K562 (cell line): ENCODE measurements around the gene IL31. TPM values are rescaled to one million over a fixed set of nuclear protein-coding genes. Genes with fewer than 3 reads are reported as not detected.
"Not testable (repeated sequence)": the region's sequence is repeated elsewhere in the genome, so short reads cannot be mapped to it uniquely, and the experiment has no call there.

ENCODE experiments used
- ATAC-seq: fragments of 200-7000 bp; cut with Tn5 transposase; 3 replicates; pipeline ENCODE4 v1.9.1; 2020; ENCODE audit warnings: moderate library complexity
- BruUV-seq: library from RNA; stranded (reverse); fragments of 400-500 nt; replicated peaks from 2 replicates; lab custom pipeline; 2021; lab: Mats Ljungman, UMichigan
- CTCF ChIA-PET: fragments of 300-600 bp; formaldehyde crosslinking; extraction: SDS; loops from one replicate; lab custom pipeline; 2021; ENCODE audit warnings: low intra/inter-chr PET ratio; lab: Yijun Ruan, JAX
- POLR2A ChIA-PET: fragments of 300-600, 350-650 bp; sonication (Branson Sonifier 250); formaldehyde crosslinking; extraction: SDS; loops from one replicate; lab custom pipeline; 2021; ENCODE audit warnings: antibody characterized with exemption, inconsistent platforms; lab: Yijun Ruan, JAX
- DNase-seq, 4 experiments: peaks; one replicate each; pipeline versions ENCODE4 v3.0.0 to v3.0.0-alpha.2; 2011 to 2018; ENCODE audit warnings: low spot score in 3 of 4, mixed read lengths in 3 of 4; ENCODE audit errors: extremely low read depth in 1 of 4
- FAIRE-seq: peaks from 2 replicates; lab custom pipeline; 2011; peaks lifted over from hg19 to GRCh38; lab: Jason Lieb, UNC
- H2AFZ ChIP-seq: 2 replicates; pipeline ENCODE4 v1.6.0; 2011; ENCODE audit warnings: low read depth, low read length, control low read depth, inconsistent platforms
- H3K27ac ChIP-seq: fragments of 200-600 bp; 3 replicates; pipeline ENCODE4 v1.8.0; 2011; ENCODE audit warnings: low read depth, mild to moderate bottlenecking, control low read depth, inconsistent platforms, low read length, moderate library complexity, mixed read lengths; ENCODE audit errors: extremely low read depth
- H3K27me3 ChIP-seq, 2 experiments: fragments of 300-600 bp in 1 of 2; 2 replicates in 1 of 2; 3 replicates in 1 of 2; pipeline versions ENCODE4 v1.6.0 to v1.8.0; 2011; ENCODE audit warnings: inconsistent platforms in 2 of 2, low read length in 2 of 2, mild to moderate bottlenecking in 1 of 2, mixed read lengths in 1 of 2, moderate library complexity in 1 of 2; ENCODE audit not compliant: control insufficient read depth in 2 of 2, insufficient read depth in 2 of 2
- H3K36me3 ChIP-seq: fragments of 300-600 bp; 3 replicates; pipeline ENCODE4 v1.8.0; 2011; ENCODE audit warnings: mild to moderate bottlenecking, low read length, inconsistent platforms; ENCODE audit not compliant: control insufficient read depth, insufficient read depth
- H3K4me1 ChIP-seq, 2 experiments: fragments of 200-600 bp in 1 of 2; replicated peaks in 1 of 2; 2 replicates in 1 of 2; 3 replicates in 1 of 2; pipeline versions ENCODE4 v1.5.1 to v1.8.0; 2011; ENCODE audit warnings: inconsistent platforms in 2 of 2, low read length in 2 of 2, mild to moderate bottlenecking in 1 of 2, mixed read lengths in 1 of 2, moderate library complexity in 1 of 2; ENCODE audit not compliant: control insufficient read depth in 2 of 2, insufficient read depth in 2 of 2
- H3K4me2 ChIP-seq: 2 replicates; pipeline ENCODE4 v1.6.1; 2011; ENCODE audit warnings: low read length, control low read depth, inconsistent platforms, mixed read lengths; ENCODE audit not compliant: insufficient read depth
- H3K4me3 ChIP-seq: fragments of 200-600 bp; sonication (generic), shearing (Covaris generic); 2 replicates; pipeline ENCODE4 v1.5.1; 2016; ENCODE audit warnings: control low read depth, inconsistent platforms
- H3K79me2 ChIP-seq: fragments of 200-600 bp; 3 replicates; pipeline ENCODE4 v1.8.0; 2011; ENCODE audit warnings: low read length, inconsistent platforms; ENCODE audit not compliant: control insufficient read depth, insufficient read depth
- H3K9ac ChIP-seq, 2 experiments: 2 replicates each; pipeline versions ENCODE4 v1.6.0 to v1.6.1; 2011; ENCODE audit warnings: low read depth in 2 of 2, low read length in 2 of 2, control low read depth in 1 of 2, inconsistent platforms in 1 of 2, mild to moderate bottlenecking in 1 of 2, mixed read lengths in 1 of 2; ENCODE audit not compliant: insufficient read depth in 1 of 2
- H3K9me1 ChIP-seq: one replicate; pipeline ENCODE4 v1.6.0; 2011; ENCODE audit warnings: inconsistent platforms, mild to moderate bottlenecking, low read length, moderate library complexity; ENCODE audit not compliant: control insufficient read depth, insufficient read depth
- H3K9me3 ChIP-seq: replicated peaks from 2 replicates; pipeline ENCODE4 v1.5.1; 2011; ENCODE audit warnings: low read depth, low read length, inconsistent platforms; ENCODE audit not compliant: control insufficient read depth, insufficient read depth
- H4K20me1 ChIP-seq: replicated peaks from 2 replicates; pipeline ENCODE4 v1.6.1; 2011; ENCODE audit warnings: low read length, inconsistent platforms, mixed read lengths; ENCODE audit not compliant: control insufficient read depth, insufficient read depth
- WGBS: fragments of 100-300 bp; shearing (Covaris generic); methylation state at CpG from one replicate; pipeline ENCODE4 v1.1.6; 2016; ENCODE audit warnings: low coverage, mixed read lengths; ENCODE audit not compliant: insufficient coverage; ENCODE audit errors: missing lambda C conversion rate; 5-methylcytosine and 5-hydroxymethylcytosine counted together
- in situ Hi-C: fragments of 300-500 bp; cut with MboI; formaldehyde crosslinking; loops from 4 replicates; pipeline ENCODE4 v1.15.0; 2018; ENCODE audit warnings: inconsistent platforms, mixed read lengths
- intact Hi-C: fragments of 100-400 bp; cut with micrococcal nuclease; formaldehyde crosslinking; loops from 2 replicates; pipeline ENCODE4 v1.14.2; 2022
- polyA plus RNA-seq, 8 experiments: library from polyadenylated mRNA; depleted of rRNA in 4 of 8; stranded (reverse) in 5 of 8; unstranded in 3 of 8; fragments of >200 nt; fragmentation: Nextera tagmentation in 2 of 8; fragmentation: Illumina TruSeq in 1 of 8; extraction: Ambion mirVana in 2 of 8; extraction: Trizol in 1 of 8; gene quantifications; 2 replicates each; pipeline versions ENCODE4 v1.2.1 to v1.2.3, GENCODE V29; 2011 to 2014; ENCODE audit warnings: inconsistent platforms in 1 of 8, missing spikeins in 1 of 8
- total RNA-seq, 7 experiments: library from RNA; depleted of rRNA in 6 of 7; stranded (reverse); fragments of >200 nt in 6 of 7; fragmentation: Illumina TruSeq in 2 of 7; extraction: Trizol in 2 of 7; gene quantifications; 2 replicates each; pipeline versions ENCODE4 v1.2.1 to v1.2.3, GENCODE V29; 2011 to 2021; ENCODE audit warnings: low replicate concordance in 1 of 7
- TF ChIP-seq, protein P1 (sequence below), 2 experiments: fragments of 450-650 bp; IDR thresholded peaks; 2 replicates each; pipeline ENCODE4 v1.6.1; 2016
- TF ChIP-seq, protein P2 (sequence below): sonication (generic); formaldehyde crosslinking; IDR thresholded peaks from 2 replicates; pipeline ENCODE4 v1.8.0; 2023; ENCODE audit warnings: mild to moderate bottlenecking, missing genetic modification reagents

IL31 gene
- total and polyA plus RNA-seq, 9 of the 15 experiments (the other 6 are each of a cell fraction or from before 2014, with no cell fraction given), result not detected

DNA sequence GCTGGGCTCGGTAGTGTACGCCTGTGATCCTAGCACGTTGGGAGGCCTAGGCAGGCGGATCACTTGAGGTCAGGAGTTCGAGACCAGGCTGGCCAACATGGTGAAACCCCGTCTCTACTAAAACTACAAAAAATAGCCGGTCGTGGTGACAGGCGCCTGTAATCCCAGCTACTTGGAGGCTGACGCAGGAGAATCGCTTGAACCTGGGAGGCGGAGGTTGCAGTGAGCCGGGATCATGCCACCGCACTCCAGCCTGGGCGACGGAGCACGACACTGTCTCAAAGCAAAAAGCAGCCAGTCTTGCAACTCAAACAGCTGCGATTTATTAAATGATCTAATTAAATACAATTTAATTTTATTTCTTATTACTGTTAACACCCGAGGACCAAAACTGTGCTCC is 28.8 kb upstream of the IL31 start:
- H4K20me1 ChIP-seq, H3K9me1 ChIP-seq, ATAC-seq, DNase-seq, H3K27me3 ChIP-seq, H3K27ac ChIP-seq, in situ Hi-C loops, BruUV-seq: not testable (repeated sequence)
- peaks cover 12% of the 10 kb centered on the region for H3K36me3 ChIP-seq
- WGBS, result 59% methylated on average over 19 of the region's 19 CpGs
- TF ChIP-seq, protein P1, sequence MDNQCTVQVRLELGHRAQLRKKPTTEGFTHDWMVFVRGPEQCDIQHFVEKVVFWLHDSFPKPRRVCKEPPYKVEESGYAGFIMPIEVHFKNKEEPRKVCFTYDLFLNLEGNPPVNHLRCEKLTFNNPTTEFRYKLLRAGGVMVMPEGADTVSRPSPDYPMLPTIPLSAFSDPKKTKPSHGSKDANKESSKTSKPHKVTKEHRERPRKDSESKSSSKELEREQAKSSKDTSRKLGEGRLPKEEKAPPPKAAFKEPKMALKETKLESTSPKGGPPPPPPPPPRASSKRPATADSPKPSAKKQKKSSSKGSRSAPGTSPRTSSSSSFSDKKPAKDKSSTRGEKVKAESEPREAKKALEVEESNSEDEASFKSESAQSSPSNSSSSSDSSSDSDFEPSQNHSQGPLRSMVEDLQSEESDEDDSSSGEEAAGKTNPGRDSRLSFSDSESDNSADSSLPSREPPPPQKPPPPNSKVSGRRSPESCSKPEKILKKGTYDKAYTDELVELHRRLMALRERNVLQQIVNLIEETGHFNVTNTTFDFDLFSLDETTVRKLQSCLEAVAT (IDR thresholded peaks at IDR 0.05), result peak in 1 of 2 experiments; percentile 75; a peak in 1 of 4 replicates
- TF ChIP-seq, protein P2, sequence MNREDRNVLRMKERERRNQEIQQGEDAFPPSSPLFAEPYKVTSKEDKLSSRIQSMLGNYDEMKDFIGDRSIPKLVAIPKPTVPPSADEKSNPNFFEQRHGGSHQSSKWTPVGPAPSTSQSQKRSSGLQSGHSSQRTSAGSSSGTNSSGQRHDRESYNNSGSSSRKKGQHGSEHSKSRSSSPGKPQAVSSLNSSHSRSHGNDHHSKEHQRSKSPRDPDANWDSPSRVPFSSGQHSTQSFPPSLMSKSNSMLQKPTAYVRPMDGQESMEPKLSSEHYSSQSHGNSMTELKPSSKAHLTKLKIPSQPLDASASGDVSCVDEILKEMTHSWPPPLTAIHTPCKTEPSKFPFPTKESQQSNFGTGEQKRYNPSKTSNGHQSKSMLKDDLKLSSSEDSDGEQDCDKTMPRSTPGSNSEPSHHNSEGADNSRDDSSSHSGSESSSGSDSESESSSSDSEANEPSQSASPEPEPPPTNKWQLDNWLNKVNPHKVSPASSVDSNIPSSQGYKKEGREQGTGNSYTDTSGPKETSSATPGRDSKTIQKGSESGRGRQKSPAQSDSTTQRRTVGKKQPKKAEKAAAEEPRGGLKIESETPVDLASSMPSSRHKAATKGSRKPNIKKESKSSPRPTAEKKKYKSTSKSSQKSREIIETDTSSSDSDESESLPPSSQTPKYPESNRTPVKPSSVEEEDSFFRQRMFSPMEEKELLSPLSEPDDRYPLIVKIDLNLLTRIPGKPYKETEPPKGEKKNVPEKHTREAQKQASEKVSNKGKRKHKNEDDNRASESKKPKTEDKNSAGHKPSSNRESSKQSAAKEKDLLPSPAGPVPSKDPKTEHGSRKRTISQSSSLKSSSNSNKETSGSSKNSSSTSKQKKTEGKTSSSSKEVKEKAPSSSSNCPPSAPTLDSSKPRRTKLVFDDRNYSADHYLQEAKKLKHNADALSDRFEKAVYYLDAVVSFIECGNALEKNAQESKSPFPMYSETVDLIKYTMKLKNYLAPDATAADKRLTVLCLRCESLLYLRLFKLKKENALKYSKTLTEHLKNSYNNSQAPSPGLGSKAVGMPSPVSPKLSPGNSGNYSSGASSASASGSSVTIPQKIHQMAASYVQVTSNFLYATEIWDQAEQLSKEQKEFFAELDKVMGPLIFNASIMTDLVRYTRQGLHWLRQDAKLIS (CRISPR knock-in tag), result 0 out of 2 replicates have a peak, but pooled peaks have one; percentile 3
- TF ChIP-seq, all 486 proteins: peak for 2; not testable (repeated sequence) for 484
- Histone ChIP-seq H3K9ac (peak overlapping the region; percentile 27 to 89; a peak in 3 of 4 replicates), H2AFZ (peak overlapping the region; percentile 81), H3K4me3 (peak overlapping the region; percentile 45), H3K4me1 (peaks cover 9 to 63% of the 10 kb centered on the region in 2 experiments; a peak in 4 of 5 replicates), H3K4me2 (peak overlapping the region; percentile 74)
- CTCF ChIA-PET, result interaction anchor here (0.6 kb wide), 1 partner anchor 12 kb away, joined by 3 read pairs; no protein-coding TSS in a partner anchor
- POLR2A ChIA-PET, result interaction anchor here (1.3 to 11.2 kb wide), 2 partner anchors 9 to 20 kb away, joined by 3 to 149 read pairs; partner anchors contain the start of gene DIABLO
- H3K9me3 ChIP-seq, H3K79me2 ChIP-seq, intact Hi-C loops, FAIRE-seq: not testable (repeated sequence)
